GM19035 (cell line): ENCODE data around the gene VOPP1.

Experiments used
- ATAC-seq: cut with Tn5 transposase; IDR thresholded peaks from one replicate; pipeline ENCODE4 v1.9.1; 2021; ENCODE audit not compliant: unreplicated experiment

The VOPP1 gene

DNA sequence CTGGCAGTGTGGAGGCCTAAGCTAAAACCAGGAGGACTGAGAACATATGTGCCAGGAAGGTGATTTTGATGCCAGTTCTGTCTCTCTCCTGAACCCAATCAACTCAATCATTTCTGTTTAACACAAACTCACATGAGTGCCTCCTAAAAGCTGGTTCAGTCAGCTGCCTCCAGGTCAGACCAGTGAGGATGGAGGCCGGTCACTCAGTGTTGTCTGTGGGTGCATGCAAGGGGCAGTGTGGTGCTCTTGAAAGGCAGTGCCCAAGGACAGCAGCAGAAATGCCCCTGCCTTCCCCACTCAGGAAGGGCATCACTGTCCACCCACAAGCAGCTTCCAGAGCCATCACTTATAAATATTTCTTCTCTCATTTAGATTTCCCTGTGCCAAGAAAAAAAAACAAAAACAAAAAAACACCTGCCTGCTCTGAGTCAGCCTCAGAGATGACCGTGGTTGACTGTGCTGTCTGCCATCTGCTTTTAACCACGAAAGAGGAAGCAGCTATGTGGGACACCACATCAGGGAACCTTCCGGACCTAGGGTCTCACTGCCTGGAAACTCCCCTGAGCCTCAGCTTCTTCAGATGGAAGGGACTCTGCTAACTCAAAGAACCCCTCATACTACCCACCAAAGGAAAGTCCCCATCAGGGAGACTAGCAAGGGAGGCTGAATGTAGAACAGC, 39.1 kb downstream of the VOPP1 start:
- ATAC-seq = peak; percentile 54

DNA sequence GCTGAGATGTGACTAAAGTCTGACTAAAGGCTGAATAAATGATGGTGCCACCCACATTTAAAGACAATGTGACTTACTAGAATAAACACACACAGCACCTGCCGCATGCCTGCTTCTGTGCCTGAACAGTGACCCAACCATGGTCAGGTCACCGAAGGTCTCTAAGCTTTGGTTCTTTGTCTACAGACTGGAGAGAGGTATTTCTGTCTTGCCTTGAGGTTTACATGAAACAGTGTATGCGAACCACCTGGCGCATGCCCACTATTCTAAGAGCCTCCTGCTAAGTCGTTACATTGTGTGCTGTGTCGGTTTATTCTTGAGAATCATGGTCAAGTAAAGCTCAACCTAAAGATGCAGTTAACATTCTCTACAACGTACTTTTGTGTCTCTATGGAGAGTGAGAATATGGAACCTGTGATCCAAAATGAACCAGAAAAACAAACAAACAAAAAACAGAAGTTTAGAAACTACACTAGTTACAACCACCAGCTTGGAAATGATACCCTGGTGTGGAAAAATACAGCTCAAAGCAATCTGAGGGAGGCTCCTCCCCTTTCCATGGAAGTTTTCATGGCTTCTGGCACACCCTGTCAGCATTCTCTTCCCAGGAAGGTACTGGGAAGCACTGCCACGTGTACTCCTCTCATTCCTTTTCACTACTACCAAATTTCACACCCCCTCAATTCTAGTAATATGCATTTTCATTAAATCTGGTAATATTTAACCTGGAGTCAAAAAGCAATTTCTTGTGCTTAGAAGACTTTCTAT, 40.0 kb downstream of the VOPP1 start:
- ATAC-seq = peak; percentile 7

DNA sequence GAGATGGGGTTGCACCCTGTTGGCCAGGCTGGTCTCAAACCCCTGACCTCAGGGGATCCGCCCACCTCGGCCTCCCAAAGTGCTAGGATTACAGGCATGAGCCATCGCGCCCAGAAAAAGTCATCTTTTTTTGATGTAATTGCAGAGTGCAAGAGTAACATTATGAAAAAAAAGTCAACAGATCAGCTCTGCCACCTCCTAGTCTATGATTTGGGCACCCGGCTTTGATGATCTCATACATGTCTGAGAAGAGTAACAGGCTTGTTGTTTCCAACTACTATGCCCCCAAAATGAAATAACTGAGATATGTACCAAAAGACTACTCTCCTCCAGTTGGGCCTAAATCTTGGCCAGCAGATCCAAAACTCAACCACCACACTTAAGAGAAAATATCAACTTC, 40.8 kb downstream of the VOPP1 start:
- ATAC-seq = no peak

DNA sequence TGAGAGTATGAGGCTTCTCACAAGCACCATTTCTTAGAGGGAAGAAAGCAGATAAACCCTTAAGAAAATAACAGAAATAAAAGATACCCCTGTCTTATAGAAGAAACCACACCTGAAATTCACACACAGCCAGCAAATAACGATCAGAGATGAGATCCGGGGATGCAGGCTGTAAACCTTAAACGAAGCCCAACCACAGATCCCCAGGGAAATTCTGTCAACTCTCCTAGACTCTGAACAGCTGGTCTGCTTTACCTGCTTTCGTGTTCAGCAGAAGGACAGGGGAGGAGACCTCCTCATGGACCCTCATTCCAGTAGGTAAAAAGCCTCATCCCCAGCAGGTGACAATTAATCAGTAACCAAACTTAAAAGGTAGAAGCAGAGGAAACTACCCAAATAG, 45.0 kb downstream of the VOPP1 start:
- ATAC-seq = no peak

DNA sequence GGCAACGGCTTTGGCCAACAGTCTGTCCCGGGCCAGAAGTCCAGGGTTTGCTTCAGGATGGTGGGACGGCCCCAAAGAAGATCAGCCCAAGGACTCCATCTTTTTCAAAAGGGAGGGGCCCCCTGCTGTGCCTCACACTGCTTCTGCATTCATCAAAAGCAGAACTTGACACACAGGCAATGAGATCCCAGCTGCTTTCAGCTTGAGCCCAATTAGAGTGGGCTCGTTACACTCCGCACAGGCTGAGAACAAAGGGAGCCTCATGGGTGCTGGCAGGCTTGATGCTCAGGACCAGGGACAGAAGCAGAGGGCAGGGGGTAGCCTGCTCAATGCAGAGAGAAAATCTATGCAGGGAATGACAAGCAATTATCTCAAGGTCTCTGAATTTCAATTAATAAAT, 45.5 kb downstream of the VOPP1 start:
- ATAC-seq = peak; percentile 51

DNA sequence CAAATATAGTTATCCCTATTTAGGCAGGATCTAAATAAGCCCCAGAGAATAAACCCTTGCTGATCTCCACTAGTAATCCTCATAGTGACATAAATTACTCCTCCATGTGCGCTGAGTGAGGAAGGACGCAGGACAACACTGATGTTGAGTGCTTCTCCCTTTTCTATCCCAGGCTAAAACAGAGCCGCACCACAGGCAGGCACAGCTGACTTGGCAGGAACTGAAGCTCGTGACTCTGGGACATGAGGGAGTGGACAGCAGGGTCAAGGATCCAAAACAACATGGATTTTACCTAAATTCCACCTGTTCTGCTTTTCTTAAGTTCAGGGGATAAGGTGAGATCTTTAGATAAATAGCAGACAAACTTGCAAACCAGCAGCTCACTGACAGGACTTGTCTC, 46.0 kb downstream of the VOPP1 start:
- ATAC-seq = no peak

DNA sequence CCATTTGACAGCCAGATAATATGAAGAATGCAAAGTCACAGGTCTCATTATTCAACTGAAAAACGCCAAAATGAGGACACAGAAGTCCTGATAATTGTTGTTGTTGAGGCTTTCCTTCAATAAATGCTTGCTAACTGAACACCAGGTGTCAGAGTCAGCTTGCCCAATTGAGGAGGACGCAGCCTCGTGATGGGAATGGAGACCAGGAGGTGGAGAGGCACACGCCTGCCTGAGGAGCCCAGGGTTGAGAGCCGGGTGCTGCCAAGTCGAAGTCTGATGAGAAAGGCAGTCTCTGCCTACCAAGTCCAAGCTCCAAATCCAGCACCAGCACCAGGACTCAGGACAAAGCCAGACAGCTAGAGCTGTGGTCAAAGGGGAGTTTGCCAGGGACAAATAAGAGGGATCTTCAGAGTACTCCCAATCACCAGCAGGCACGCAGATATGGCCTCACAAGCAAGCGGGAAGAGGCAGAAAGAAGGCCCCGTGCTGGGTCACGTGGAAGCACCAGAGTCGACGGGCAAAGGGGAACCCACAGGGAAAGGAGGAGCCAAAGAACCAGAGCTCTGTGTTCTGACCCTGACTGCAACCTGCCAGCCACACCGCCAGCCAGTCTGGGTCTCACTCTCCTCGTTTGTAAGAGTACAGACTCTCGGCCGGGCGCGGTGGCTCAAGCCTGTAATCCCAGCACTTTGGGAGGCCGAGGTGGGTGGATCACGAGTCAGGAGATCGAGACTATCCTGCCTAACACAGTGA, 47.6 kb downstream of the VOPP1 start:
- ATAC-seq = no peak

DNA sequence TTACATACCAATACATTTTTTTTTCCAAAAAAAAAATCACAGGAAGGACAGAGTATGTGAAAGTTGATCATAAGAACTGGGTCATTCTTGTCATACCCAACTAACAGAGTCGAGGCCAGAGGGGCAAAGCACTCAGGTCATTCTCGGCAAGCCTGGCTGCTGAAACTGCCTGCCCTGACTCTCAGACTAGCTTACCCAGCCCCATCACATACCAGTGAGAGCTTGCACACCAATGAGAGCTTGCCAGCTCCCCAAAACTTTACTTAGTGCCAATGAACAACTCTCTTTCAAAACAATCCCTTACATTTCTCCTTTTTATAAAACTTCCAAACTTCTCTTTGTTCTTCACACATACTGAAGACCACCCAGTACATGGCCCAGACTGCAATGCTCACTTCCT, 48.9 kb downstream of the VOPP1 start:
- ATAC-seq = no peak

DNA sequence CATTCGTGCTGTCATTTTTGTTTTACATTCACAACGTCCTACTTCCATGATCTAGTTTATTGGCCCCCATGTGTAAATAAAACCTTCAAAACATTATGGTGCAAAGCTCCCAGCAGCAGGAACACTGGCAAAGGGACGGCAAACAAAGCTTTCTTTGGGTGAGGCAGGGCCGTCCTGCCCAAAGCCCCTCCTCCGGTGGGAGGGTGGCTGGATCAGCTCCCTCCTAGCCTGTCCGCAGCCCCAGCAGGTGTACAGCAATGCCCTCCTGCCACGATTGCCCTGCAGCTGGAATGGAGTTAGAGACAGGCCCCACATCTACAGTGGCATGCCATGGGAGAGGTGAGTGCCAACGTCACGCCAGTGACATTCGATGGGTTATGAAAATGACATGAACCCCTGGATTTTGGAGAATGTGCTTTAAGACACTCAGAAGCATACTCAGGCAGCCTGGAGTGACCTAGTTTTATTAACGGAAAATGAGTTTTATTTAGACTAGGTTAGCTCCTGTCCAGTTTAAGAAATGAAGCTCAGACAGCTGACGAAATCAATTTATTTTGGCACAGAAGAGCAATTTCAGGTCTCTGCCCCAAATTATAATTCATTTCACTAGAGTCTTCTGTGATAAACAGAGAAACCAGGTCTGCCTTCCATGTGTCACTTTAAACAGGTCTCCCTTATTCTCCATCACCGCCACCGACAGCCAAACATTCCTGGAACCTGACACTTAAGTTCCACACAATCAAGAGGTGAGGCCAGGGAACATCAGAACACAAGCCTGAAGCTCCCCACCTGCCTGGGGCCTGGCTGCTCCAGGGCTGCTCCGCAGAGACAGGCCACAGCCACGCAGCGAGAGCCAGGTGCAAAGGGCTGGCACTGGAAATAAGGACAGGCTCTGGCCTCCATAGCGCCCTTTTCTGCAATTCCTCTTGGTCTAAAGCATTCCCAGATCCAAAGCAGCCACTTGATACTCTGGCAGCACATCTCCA, 50.1 kb downstream of the VOPP1 start:
- ATAC-seq = no peak

DNA sequence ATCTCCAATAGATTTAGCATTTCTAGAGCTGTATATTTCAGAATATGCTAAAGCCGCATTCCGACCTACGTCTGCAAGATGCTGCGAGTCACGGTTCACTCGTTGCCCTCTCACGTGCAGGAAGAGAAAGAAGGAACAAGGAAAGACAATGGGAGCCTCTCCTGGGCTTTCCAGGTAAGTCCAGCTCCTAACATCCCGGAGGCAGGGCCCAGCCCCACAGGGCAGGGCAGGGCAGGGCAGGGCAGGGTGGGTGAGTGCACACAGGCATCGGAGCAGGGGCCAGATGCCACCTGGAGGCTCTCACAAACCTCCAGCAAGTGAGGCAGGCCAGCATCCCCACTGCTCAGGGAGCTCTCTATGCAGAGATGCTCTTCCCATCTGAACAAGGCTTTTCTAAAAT, 50.8 kb downstream of the VOPP1 start:
- ATAC-seq = no peak

DNA sequence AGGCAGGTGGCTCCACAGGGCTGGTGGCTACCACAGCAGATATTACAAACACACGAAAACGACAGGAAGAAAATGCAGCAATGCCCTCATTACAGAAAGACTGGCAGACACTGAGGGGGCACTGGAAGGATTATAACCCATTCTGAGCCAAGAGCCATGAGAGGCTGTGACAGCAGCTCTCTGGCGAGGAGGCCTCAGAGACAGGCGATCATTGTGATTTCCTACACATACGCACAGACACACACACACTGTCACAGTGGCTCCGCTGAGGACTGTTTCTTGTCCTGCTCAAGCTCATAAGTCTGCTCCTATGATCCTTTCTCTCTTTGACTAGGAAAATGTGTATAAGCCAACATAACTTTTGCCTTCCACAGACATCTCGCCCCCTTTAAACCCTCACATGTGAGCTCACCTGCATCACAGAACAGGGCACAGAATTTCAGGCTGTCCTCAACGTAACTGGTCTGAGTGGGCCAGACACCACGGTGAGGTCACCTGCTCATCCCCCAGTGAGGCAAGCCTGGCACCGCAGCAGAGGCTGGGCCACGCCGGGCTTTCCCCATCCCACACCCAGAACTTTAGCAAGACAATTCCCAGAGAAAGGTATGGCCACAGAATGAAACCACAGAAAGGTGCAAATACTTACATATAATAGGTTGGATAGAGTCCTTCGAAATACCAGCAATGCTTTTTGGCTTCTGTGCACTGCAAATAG, 51.7 kb downstream of the VOPP1 start:
- ATAC-seq = no peak

DNA sequence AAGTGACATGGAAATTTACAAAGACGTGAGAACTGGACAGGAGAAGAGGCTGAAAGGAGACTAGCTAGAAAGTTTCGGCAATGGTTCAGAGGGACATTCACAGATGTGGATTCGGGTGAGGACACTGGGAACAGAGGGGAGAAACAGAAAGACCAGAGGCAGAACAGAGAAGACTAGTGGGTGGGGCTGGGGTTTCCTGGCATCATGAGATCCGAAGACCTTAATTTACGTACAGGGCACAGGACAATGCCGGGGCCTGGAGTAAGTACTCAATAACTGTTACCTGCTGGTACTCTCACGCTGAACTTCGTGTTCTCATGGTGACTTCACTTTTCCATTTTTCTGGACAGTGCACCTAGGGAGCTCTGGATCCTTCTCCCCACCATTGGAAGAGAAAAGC, 53.5 kb downstream of the VOPP1 start:
- ATAC-seq = no peak

DNA sequence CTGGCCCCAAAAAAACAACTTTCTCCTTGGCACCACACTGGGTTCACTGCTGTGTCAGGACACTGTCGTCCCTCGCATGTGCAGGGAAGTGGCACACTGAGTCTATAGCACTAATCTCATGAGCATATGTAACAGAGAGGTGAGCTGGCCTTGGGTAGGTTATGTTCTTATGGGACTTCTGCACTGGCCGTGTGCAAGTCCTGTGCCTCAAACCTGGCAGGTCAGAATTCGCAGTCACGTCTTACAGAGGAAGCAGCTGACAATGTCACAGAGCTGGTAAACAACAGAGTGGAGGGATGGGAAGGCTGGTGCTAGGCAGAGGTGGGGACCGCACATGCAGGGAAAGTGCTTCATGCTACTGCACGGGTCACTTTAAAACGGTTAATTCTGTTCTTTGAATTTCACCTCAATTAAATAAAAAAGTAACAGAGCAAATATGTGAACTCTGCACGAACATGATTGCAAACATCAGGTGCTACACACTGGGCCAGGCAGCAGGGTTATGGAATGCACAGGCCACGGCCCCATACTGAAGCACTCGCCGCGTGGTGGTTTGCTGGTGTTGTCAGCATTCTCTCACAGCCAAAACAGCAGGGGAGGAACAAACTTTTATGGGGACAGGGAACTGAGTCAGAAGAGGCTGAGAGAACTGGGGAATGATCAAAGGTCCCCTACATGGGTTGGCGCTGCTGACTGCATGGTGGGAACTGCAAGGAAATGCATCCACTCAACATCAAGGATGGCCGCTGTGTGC, 54.2 kb downstream of the VOPP1 start:
- ATAC-seq = no peak

DNA sequence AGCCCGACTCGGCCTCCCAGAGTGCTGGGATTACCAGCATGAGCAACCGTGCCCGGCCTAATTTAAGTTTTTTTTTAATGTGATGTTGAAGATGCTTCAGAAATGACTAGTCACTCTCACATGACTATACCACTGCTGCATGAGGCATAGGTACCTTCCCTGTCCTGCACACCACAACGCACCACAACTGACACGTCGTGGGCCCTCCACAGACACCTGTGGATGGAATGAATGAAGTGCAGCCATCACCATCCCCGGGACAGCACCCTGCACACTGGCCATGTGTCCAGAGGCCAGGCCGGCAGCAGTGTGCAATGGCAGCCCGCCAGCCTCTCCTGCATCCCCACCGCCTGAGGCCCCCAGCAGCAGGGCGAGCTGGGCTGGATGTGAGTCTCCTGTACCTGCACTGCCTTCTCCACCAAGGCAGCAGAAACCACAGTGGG, 55.1 kb downstream of the VOPP1 start:
- ATAC-seq = peak; percentile 69

DNA sequence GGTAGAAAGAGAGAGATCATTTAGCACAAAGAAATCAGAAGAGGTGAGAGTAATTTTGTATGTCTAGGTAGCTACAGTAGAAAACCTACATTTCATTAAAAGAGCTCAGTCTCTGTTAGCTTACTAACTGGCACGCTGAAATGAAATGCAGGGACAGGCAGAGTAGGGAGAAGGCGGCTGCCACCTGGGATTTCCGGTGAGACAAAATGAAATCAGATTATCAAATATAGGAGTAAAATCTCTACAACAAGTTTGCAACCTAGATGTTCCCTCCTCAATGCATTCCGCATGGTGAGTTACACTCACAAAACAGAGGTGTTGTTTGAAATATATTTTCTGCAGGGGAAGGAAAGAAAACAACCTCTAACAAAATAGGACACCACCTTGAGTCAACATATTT, 55.9 kb downstream of the VOPP1 start:
- no peak for ATAC-seq

DNA sequence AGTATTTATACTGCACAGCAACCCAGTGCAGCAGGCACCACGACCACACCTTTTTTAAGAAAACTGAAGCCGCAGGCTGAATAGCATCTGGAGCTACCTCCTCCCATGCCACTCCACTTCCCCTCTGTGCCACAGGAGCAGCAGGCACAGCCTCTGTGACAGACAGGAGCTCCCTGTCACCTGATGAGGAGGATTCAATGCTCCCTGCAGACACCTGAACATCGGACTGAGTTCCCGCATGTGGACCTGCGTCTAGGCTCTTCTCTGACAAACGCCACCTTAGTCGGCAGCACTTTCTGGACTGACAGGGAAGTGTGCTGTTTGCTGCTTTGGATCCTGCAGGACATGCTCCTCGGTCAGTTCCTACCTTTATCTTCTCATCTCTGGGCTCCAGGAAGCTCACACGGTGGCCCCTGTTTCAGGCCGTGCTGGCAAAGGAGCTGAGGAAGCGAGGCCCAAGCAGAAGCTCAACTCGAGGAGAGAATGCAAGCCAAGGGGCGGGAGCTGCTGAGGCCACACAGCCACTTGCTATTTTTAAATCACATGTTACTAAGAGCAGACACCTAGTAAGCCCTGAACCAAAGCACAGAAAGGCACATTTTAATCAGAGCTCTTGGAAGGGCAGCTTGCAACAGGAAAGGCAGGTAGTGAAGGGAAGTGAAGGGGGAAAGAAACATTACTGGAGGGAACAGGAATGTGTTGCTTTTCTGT, 56.6 kb downstream of the VOPP1 start:
- ATAC-seq = peak; percentile 51

DNA sequence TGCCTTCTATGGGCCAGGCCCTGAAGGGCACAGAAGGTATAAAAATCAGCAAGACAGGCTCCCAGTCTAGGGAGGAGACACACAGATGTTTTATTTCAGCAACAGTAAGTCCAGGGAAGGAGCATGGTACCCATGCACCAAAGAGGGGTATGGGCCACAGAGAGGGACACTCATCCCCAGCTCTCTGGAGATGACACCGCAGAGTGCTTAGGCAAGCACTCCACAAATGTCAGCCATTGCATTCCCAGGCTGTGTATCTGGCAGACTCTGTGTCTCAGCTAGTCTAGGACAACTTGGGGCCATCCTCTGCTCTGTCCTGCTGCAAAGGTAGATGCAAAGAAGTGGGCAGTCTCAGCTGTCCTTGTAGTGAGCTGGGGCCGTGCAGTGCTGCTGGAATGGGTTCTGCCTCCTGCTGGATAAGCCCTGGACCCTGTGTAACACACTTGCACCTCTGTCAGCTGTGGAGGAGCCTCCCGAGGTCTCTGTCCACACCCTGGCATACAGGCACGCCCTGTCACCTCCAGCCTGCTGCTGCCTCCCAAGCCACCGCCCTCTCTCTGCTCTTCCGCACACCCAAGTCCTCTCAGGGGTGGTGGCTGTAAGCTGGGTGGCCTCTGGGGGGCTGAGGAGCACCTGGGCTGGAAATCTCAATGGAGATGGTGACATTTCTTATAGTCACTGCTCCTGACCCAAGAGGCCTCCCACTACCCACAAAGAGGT, 57.6 kb downstream of the VOPP1 start:
- no peak for ATAC-seq

DNA sequence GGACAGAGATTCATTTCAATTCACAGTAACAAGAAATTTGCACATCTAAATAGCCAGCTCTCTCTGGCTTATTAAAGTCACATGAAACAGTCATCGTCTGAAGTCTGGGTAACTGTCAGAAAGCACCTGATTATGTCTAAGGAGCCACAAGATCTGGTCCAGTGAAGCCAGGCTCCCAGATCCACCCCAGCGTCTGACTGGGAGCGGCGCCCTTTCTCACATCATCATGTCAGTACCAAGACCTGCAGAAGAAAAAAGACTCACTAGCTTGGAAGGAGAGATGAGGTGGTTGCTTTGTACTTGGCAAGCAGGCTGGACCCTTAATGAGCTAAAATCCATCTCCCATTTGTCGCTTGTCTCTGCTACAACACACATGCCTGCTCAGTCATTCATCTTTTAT, 58.4 kb downstream of the VOPP1 start:
- ATAC-seq = no peak
